Measurements from ENCODE around the gene RAB11A. TPM values are rescaled to one million over a fixed set of nuclear protein-coding genes. Genes with fewer than 3 reads are reported as not detected.
A peak's percentile ranks its signal among the peaks of the same experiment; 100 is the strongest.

RAB11A gene
- total RNA-seq, 2 donors from 2014 or later, result 233 to 295 TPM

GRCh38 chr15:65827065-65827464 is 42.2 kb upstream of the RAB11A start:
- peaks cover 19% of the 10 kb centered on the region for H3K4me1 Mint-ChIP-seq

GRCh38 chr15:65828585-65828984 is 40.7 kb upstream of the RAB11A start:
- H3K36me3 ChIP-seq (ENCODE audit: control insufficient read depth, insufficient read depth, low read length), result no peaks in the 10 kb centered on the region
- peaks cover 3% of the 10 kb centered on the region for H3K36me3 Mint-ChIP-seq (ENCODE audit: low read depth)
- peaks cover 7% of the 10 kb centered on the region for H3K9me3 ChIP-seq (ENCODE audit: control insufficient read depth, low read length)
- H3K27me3 ChIP-seq (ENCODE audit: control insufficient read depth, insufficient read depth, low read length, poor library complexity, severe bottlenecking), result no peaks in the 10 kb centered on the region
- peaks cover 7% of the 10 kb centered on the region for H3K4me1 ChIP-seq (ENCODE audit: control insufficient read depth, insufficient read depth, low read length)
- 100% methylated on average over 1 to 2 of the region's 2 CpGs for WGBS, 2 experiments (ENCODE audit: insufficient coverage in 1 of 2, insufficient read length in 1 of 2)
- no peak for DNase-seq
- H3K4me3 ChIP-seq (ENCODE audit: low read length), result no peak overlapping the region
- H3K27ac ChIP-seq (ENCODE audit: low read depth, low read length), result no peak overlapping the region
- H3K9me3 Mint-ChIP-seq, result peaks cover 3% of the 10 kb centered on the region
- no peak overlapping the region for H3K9ac ChIP-seq (ENCODE audit: extremely low read depth, low read length, poor library complexity, severe bottlenecking)
- peaks cover 31% of the 10 kb centered on the region for H3K4me1 Mint-ChIP-seq
- TF ChIP-seq, protein P1, sequence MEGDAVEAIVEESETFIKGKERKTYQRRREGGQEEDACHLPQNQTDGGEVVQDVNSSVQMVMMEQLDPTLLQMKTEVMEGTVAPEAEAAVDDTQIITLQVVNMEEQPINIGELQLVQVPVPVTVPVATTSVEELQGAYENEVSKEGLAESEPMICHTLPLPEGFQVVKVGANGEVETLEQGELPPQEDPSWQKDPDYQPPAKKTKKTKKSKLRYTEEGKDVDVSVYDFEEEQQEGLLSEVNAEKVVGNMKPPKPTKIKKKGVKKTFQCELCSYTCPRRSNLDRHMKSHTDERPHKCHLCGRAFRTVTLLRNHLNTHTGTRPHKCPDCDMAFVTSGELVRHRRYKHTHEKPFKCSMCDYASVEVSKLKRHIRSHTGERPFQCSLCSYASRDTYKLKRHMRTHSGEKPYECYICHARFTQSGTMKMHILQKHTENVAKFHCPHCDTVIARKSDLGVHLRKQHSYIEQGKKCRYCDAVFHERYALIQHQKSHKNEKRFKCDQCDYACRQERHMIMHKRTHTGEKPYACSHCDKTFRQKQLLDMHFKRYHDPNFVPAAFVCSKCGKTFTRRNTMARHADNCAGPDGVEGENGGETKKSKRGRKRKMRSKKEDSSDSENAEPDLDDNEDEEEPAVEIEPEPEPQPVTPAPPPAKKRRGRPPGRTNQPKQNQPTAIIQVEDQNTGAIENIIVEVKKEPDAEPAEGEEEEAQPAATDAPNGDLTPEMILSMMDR (conservative IDR thresholded peaks at IDR 0.05), result no peak
- H3K4me3 Mint-ChIP-seq, result no peak overlapping the region
- no peaks in the 10 kb centered on the region for H3K27me3 Mint-ChIP-seq (ENCODE audit: insufficient read depth)
- no peak overlapping the region for H3K27ac Mint-ChIP-seq

More at GRCh38 chr15:65827065-65827464, 42.2 kb upstream of the RAB11A start:
- peaks cover 3% of the 10 kb centered on the region for H3K9me3 Mint-ChIP-seq
- DNase-seq, result no peak
- Histone ChIP-seq H3K27me3 (ENCODE audit: control insufficient read depth, insufficient read depth, low read length, poor library complexity, severe bottlenecking) (no peaks in the 10 kb centered on the region), H3K36me3 (ENCODE audit: control insufficient read depth, insufficient read depth, low read length) (no peaks in the 10 kb centered on the region), H3K4me1 (ENCODE audit: control insufficient read depth, insufficient read depth, low read length) (no peaks in the 10 kb centered on the region), H3K27ac (ENCODE audit: low read depth, low read length) (no peak overlapping the region), H3K9ac (ENCODE audit: extremely low read depth, low read length, poor library complexity, severe bottlenecking) (no peak overlapping the region), H3K9me3 (ENCODE audit: control insufficient read depth, low read length) (peaks cover 7% of the 10 kb centered on the region), H3K4me3 (ENCODE audit: low read length) (no peak overlapping the region)
- no peaks in the 10 kb centered on the region for H3K27me3 Mint-ChIP-seq (ENCODE audit: insufficient read depth)
- H3K27ac Mint-ChIP-seq, result no peak overlapping the region
- 92% methylated on average over 3 of the region's 3 CpGs; no CpG with 5 or more reads in 1 of the 2 experiments for WGBS, 2 experiments (ENCODE audit: insufficient coverage in 1 of 2, insufficient read length in 1 of 2)
- no peak overlapping the region for H3K4me3 Mint-ChIP-seq
- TF ChIP-seq, protein P1 (conservative IDR thresholded peaks at IDR 0.05), result no peak
- peaks cover 3% of the 10 kb centered on the region for H3K36me3 Mint-ChIP-seq (ENCODE audit: low read depth)

- peaks cover 3% of the 10 kb centered on the region for H3K9me3 Mint-ChIP-seq
- Histone ChIP-seq H3K27ac (ENCODE audit: low read depth, low read length) (no peak overlapping the region), H3K4me3 (ENCODE audit: low read length) (no peak overlapping the region), H3K9ac (ENCODE audit: extremely low read depth, low read length, poor library complexity, severe bottlenecking) (no peak overlapping the region), H3K4me1 (ENCODE audit: control insufficient read depth, insufficient read depth, low read length) (peaks cover 11% of the 10 kb centered on the region), H3K9me3 (ENCODE audit: control insufficient read depth, low read length) (peaks cover 7% of the 10 kb centered on the region), H3K36me3 (ENCODE audit: control insufficient read depth, insufficient read depth, low read length) (no peaks in the 10 kb centered on the region), H3K27me3 (ENCODE audit: control insufficient read depth, insufficient read depth, low read length, poor library complexity, severe bottlenecking) (no peaks in the 10 kb centered on the region)
- no peaks in the 10 kb centered on the region for H3K27me3 Mint-ChIP-seq (ENCODE audit: insufficient read depth)
- H3K36me3 Mint-ChIP-seq (ENCODE audit: low read depth), result peaks cover 3% of the 10 kb centered on the region
- H3K27ac Mint-ChIP-seq, result no peak overlapping the region
- peaks cover 33% of the 10 kb centered on the region for H3K4me1 Mint-ChIP-seq
- no peak overlapping the region for H3K4me3 Mint-ChIP-seq
- TF ChIP-seq, protein P1 (conservative IDR thresholded peaks at IDR 0.05), result peak; percentile 72
- 74 to 76% methylated on average over 6 of the region's 7 CpGs for WGBS, 2 experiments (ENCODE audit: insufficient coverage in 1 of 2, insufficient read length in 1 of 2)
- peak; percentile 49 for DNase-seq
Measured at GRCh38 chr15:65829130-65829764, 40.0 kb upstream of the RAB11A start.

Data from endodermal cell (in vitro differentiated cells).